BJ (cell line): Measurements from ENCODE around the gene CRISP2. TPM values are rescaled to one million over a fixed set of nuclear protein-coding genes. Genes with fewer than 3 reads are reported as not detected.
"Not testable (repeated sequence)": the region's sequence is repeated elsewhere in the genome, so short reads cannot be mapped to it uniquely, and the experiment has no call there.

Experiments
- CTCF ChIA-PET: fragments of 350-600 bp; formaldehyde crosslinking; extraction: SDS; loops from one replicate; lab custom pipeline; 2021; ENCODE audit warnings: antibody characterized with exemption, inconsistent platforms; lab: Yijun Ruan, JAX
- POLR2A ChIA-PET: fragments of 300-600 bp; sonication (Branson Sonifier 250); formaldehyde crosslinking; extraction: SDS; loops from one replicate; lab custom pipeline; 2021; ENCODE audit warnings: antibody characterized with exemption; lab: Charles Lee
- DNase-seq: peaks from one replicate; pipeline ENCODE4 v3.0.0-alpha.2; 2011; ENCODE audit warnings: low read depth
- H3K27me3 ChIP-seq: 2 replicates; pipeline ENCODE4 v1.6.0; 2011; ENCODE audit warnings: low read length; ENCODE audit not compliant: control insufficient read depth, insufficient read depth
- H3K36me3 ChIP-seq: 2 replicates; pipeline ENCODE4 v1.5.1; 2011; ENCODE audit warnings: low read length; ENCODE audit not compliant: control insufficient read depth, insufficient read depth
- H3K4me3 ChIP-seq: 2 replicates; pipeline ENCODE4 v1.5.1; 2011; ENCODE audit warnings: low read depth, mild to moderate bottlenecking, control low read depth, low read length
- polyA plus RNA-seq: library from polyadenylated mRNA; depleted of rRNA; stranded (reverse); fragments of >200 nt; gene quantifications from 2 replicates; pipeline ENCODE4 v1.2.3, GENCODE V29; 2011
- TF ChIP-seq, protein P1 (sequence below): IDR thresholded peaks from 2 replicates; pipeline ENCODE4 v1.5.1; 2011; ENCODE audit warnings: low read depth, mild to moderate bottlenecking, control low read depth, inconsistent platforms, low read length, moderate library complexity; ENCODE audit not compliant: insufficient read depth

The CRISP2 gene
- polyA plus RNA-seq, 1 experiment, result not detected

DNA sequence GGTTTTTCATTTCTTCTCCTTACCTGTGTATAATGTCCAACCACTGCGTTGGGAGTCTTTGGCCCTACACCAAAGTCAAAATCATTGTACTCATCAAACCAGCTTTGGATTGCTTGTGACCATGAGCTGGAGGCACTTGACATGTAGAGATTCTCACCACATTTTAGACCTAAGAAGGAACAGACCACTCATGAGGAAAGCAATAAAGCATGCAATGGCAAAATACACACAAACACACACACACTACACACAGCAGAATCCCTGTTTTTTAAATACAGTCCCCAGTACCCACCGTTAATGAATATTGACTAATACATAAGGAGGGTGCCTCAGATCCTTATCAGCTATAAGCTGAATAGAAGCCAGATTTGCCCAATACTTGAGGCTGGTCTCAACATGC is 20.3 kb upstream of the CRISP2 start:
- Histone ChIP-seq H3K27me3 (no peaks in the 10 kb centered on the region), H3K4me3 (no peak overlapping the region), H3K36me3 (no peaks in the 10 kb centered on the region)
- CTCF ChIA-PET, result no interaction called here
- TF ChIP-seq, protein P1, sequence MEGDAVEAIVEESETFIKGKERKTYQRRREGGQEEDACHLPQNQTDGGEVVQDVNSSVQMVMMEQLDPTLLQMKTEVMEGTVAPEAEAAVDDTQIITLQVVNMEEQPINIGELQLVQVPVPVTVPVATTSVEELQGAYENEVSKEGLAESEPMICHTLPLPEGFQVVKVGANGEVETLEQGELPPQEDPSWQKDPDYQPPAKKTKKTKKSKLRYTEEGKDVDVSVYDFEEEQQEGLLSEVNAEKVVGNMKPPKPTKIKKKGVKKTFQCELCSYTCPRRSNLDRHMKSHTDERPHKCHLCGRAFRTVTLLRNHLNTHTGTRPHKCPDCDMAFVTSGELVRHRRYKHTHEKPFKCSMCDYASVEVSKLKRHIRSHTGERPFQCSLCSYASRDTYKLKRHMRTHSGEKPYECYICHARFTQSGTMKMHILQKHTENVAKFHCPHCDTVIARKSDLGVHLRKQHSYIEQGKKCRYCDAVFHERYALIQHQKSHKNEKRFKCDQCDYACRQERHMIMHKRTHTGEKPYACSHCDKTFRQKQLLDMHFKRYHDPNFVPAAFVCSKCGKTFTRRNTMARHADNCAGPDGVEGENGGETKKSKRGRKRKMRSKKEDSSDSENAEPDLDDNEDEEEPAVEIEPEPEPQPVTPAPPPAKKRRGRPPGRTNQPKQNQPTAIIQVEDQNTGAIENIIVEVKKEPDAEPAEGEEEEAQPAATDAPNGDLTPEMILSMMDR, result no peak
- no peak for DNase-seq
- POLR2A ChIA-PET, result no interaction called here

DNA sequence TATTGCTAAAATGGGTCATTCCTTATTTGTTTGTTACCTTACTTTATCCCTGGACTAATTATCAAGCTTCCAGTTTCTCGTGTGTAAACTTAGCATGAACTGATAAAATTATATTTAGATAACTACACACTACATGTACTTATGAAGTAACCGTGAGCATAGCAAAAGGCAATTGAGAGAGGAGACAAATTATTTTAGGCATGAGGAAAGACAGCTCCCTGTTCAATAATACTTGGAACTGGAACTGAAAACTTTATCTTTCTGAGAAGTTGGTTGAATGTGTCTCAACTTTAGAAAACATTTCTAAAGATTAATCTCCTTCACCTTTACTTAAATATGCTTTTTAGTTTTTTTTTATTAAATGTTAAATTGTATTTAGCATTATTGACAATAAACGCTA is 19.4 kb upstream of the CRISP2 start:
- CTCF ChIA-PET, result no interaction called here

DNA sequence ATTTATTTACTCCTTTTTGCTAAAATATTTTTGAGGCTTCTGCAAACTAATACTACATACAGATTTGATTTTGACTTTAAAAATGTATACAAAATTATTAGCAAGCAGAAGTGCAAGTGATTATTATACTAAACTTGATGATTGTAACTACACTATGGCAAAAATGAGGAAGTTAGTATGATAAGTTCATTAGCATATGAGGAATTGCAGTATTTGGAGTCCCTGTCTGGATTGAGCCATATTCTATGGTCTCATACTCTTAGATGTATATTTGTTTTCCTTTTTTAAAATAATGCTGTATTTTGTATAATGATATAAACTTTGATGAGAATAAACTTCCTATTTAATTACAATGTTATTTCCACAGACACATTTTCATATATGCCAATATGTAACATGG is 16.9 kb upstream of the CRISP2 start:
- Histone ChIP-seq H3K27me3 (no peaks in the 10 kb centered on the region), H3K4me3 (no peak overlapping the region), H3K36me3 (no peaks in the 10 kb centered on the region)
- no peak for DNase-seq
- ChIA-PET CTCF (no interaction called here), POLR2A (no interaction called here)
- TF ChIP-seq, protein P1, result no peak

More for the DNA sequence above, 19.4 kb upstream of the CRISP2 start:
- TF ChIP-seq, protein P1, result no peak
- H3K36me3 ChIP-seq, result no peaks in the 10 kb centered on the region
- no peaks in the 10 kb centered on the region for H3K27me3 ChIP-seq
- DNase-seq, result no peak
- POLR2A ChIA-PET, result no interaction called here
- no peak overlapping the region for H3K4me3 ChIP-seq

DNA sequence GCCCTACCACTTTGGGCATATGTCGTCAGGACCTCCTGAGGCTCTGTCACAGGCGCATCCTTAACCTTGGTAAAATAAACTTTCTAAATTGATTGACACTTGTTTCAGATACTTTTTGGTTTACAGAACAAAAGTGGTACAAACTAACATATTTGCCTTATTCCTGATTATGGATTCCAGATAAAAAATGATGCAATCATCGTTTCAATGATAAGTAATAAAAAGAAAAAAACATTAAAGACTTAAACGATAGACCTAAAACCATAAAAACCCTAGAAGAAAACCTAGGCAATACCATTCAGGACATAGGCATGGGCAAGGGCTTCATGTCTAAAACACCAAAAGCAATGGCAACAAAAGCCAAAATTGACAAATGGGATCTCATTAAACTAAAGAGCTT is 10.6 kb upstream of the CRISP2 start:
- DNase-seq, CTCF ChIA-PET, H3K4me3 ChIP-seq, H3K36me3 ChIP-seq, H3K27me3 ChIP-seq, POLR2A ChIA-PET: not testable (repeated sequence)

DNA sequence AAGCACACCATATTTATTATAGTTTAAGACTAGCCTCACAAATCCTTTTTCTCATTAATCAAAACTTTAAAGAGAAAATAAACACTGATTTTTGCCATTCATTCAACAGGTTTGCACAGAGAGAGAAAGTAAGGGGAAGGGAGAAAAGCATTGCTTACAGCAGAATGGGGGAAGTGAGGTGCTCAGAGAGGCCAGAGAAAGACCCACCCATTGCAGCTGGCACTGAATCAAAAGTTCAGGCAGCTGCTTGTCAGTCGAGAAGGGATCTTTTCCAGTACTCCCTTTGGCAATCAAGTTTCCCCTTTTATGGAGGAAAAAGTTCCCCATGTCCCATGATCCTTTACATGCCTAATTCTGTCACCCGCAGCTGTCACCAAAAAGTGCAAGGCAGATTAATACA is 8.0 kb upstream of the CRISP2 start:
- no peak for DNase-seq
- Histone ChIP-seq H3K27me3 (no peaks in the 10 kb centered on the region), H3K4me3 (no peak overlapping the region), H3K36me3 (no peaks in the 10 kb centered on the region)
- ChIA-PET POLR2A (no interaction called here), CTCF (no interaction called here)
- TF ChIP-seq, protein P1, result no peak

DNA sequence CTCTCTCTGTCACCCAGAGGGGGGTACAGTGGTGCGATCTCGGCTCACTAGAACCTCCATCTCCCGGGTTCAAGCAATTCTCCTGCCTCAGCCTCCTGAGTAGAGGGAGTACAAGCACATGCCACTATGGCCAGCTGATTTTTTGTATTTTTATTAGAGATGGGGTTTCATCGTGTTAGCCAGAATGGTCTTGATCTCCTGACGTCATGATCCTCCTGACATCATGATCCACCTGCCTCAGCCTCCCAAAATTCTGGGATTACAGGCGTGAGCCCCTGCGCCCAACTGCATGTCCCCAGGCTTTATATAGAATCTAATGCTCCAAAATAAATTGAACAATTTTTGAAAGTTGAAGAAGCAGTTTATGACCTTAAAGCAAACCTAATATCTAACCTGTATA is 7.0 kb upstream of the CRISP2 start:
- CTCF ChIA-PET, result no interaction called here

More for the DNA sequence above, 7.0 kb upstream of the CRISP2 start:
- TF ChIP-seq, protein P1, result no peak
- Histone ChIP-seq H3K27me3 (no peaks in the 10 kb centered on the region), H3K4me3 (no peak overlapping the region), H3K36me3 (no peaks in the 10 kb centered on the region)
- POLR2A ChIA-PET, result no interaction called here
- DNase-seq, result no peak
